HTERT RPE-1 (cell line): ENCODE measurements around the gene KLK5.
"Not testable (repeated sequence)": the region's sequence is repeated elsewhere in the genome, so short reads cannot be mapped to it uniquely, and the experiment has no call there.

ENCODE experiments used
- in situ Hi-C: fragments of 300-500 bp; cut with MboI; formaldehyde crosslinking; loops from 4 replicates; pipeline ENCODE4 v1.14.3; 2020; ENCODE audit warnings: low sequenced_read_pairs

The KLK5 gene

GRCh38 chr19:50952910-50953309 lies at the start of gene KLK5:
Gene KLK5, minus strand, starts transcription at chr19:50953038. Its CDS starts 381 bp downstream, at chr19:50952657.
- in situ Hi-C loops, result no loop called here

- in situ Hi-C loops, result no loop called here
These were observed 49.3 kb upstream of the KLK5 start for GRCh38 chr19:51002089-51002532.

- in situ Hi-C loops, result no loop called here
These were observed 48.7 kb upstream of the KLK5 start, which contains the start of gene KLK8 for GRCh38 chr19:51001515-51001914. Gene KLK8, minus strand, starts transcription at chr19:51001604. Its CDS starts 437 bp downstream, at chr19:51001167.

- in situ Hi-C loops, result no loop called here
These were observed 48.1 kb upstream of the KLK5 start for GRCh38 chr19:51000981-51001380.

- in situ Hi-C loops, result no loop called here
These were observed 47.6 kb upstream of the KLK5 start for GRCh38 chr19:51000426-51000825.

GRCh38 chr19:50998686-50999085 lies 45.8 kb upstream of the KLK5 start:
- in situ Hi-C loops, result no loop called here

GRCh38 chr19:50998061-50998460 lies 45.2 kb upstream of the KLK5 start:
- in situ Hi-C loops, result no loop called here

- in situ Hi-C loops, result no loop called here
These were observed 41.3 kb upstream of the KLK5 start for GRCh38 chr19:50994129-50994528.

- in situ Hi-C loops, result no loop called here
These were observed 39.8 kb upstream of the KLK5 start for GRCh38 chr19:50992666-50993035.

GRCh38 chr19:50984416-50984815 lies 31.6 kb upstream of the KLK5 start:
- in situ Hi-C loops, result not testable (repeated sequence)

- in situ Hi-C loops, result no loop called here
These were observed 30.9 kb upstream of the KLK5 start, which contains the start of gene KLK7 for GRCh38 chr19:50983625-50984292. Gene KLK7, minus strand, starts transcription at chr19:50983917. Its CDS starts 1,518 bp downstream, at chr19:50982399.

GRCh38 chr19:50982186-50982585 lies 29.3 kb upstream of the KLK5 start:
- in situ Hi-C loops, result no loop called here

- in situ Hi-C loops, result no loop called here
These were observed 28.8 kb upstream of the KLK5 start for GRCh38 chr19:50981587-50982146.

GRCh38 chr19:50980208-50980607 lies 27.4 kb upstream of the KLK5 start:
- in situ Hi-C loops, result no loop called here

GRCh38 chr19:50979758-50980157 lies 26.9 kb upstream of the KLK5 start:
- in situ Hi-C loops, result no loop called here

GRCh38 chr19:50978772-50979390 lies 26.0 kb upstream of the KLK5 start:
- in situ Hi-C loops, result no loop called here

- in situ Hi-C loops, result no loop called here
These were observed 24.8 kb upstream of the KLK5 start for GRCh38 chr19:50977626-50978025.

- in situ Hi-C loops, result no loop called here
These were observed 22.9 kb upstream of the KLK5 start for GRCh38 chr19:50975766-50976165.

- in situ Hi-C loops, result no loop called here
These were observed 22.1 kb upstream of the KLK5 start for GRCh38 chr19:50974702-50975556.

GRCh38 chr19:50972795-50973376 lies 20.0 kb upstream of the KLK5 start:
- in situ Hi-C loops, result no loop called here

- in situ Hi-C loops, result not testable (repeated sequence)
These were observed 17.0 kb upstream of the KLK5 start for GRCh38 chr19:50969810-50970209.
